GM23338 (cell line): ENCODE measurements around the gene PNPLA7. TPM values are rescaled to one million over a fixed set of nuclear protein-coding genes. Genes with fewer than 3 reads are reported as not detected.

ENCODE experiments used
- ATAC-seq: fragments of 200-7000 bp; cut with Tn5 transposase; 3 replicates; pipeline ENCODE4 v1.9.1; 2020
- DNase-seq: peaks from one replicate; pipeline ENCODE4 v3.0.0-alpha.2; 2015; ENCODE audit warnings: low spot score
- H2AFZ ChIP-seq: fragments of 200-600 bp; sonication (generic); 2 replicates; pipeline ENCODE4 v1.8.0; 2016; ENCODE audit warnings: antibody characterized with exemption, mild to moderate bottlenecking, moderate library complexity
- H3F3A ChIP-seq: fragments of 200-600 bp; sonication (generic); replicated peaks from 2 replicates; pipeline ENCODE4 v1.8.0; 2017; ENCODE audit warnings: antibody characterized with exemption, mixed run types, low read depth
- H3K27ac ChIP-seq: fragments of 200-600 bp; sonication (generic); 2 replicates; pipeline ENCODE4 v1.6.1; 2016; ENCODE audit warnings: low read depth
- H3K27me3 ChIP-seq: fragments of 200-600 bp; sonication (generic); 2 replicates; pipeline ENCODE4 v1.8.0; 2016; ENCODE audit warnings: mild to moderate bottlenecking, mixed run types, moderate library complexity; ENCODE audit not compliant: insufficient read depth
- H3K36me3 ChIP-seq: fragments of 200-600 bp; sonication (generic); 2 replicates; pipeline ENCODE4 v1.8.0; 2016; ENCODE audit warnings: mild to moderate bottlenecking; ENCODE audit not compliant: insufficient read depth
- H3K4me1 ChIP-seq: fragments of 200-600 bp; sonication (generic); 2 replicates; pipeline ENCODE4 v1.8.0; 2016; ENCODE audit warnings: mild to moderate bottlenecking, moderate library complexity; ENCODE audit not compliant: insufficient read depth
- H3K4me2 ChIP-seq: fragments of 200-600 bp; sonication (generic); 2 replicates; pipeline ENCODE4 v1.7.1; 2017; ENCODE audit warnings: mixed run types
- H3K4me3 ChIP-seq: fragments of 200-600 bp; sonication (generic); 2 replicates; pipeline ENCODE4 v1.6.1; 2016; ENCODE audit warnings: mixed run types
- H3K79me2 ChIP-seq: fragments of 200-600 bp; sonication (generic); replicated peaks from 2 replicates; pipeline ENCODE4 v1.8.0; 2017; ENCODE audit warnings: mild to moderate bottlenecking; ENCODE audit not compliant: insufficient read depth
- H3K9me2 ChIP-seq: fragments of 200-600 bp; sonication (generic); 2 replicates; pipeline ENCODE4 v1.8.0; 2017; ENCODE audit not compliant: insufficient read depth
- H4K20me1 ChIP-seq: fragments of 200-600 bp; sonication (generic); replicated peaks from 2 replicates; pipeline ENCODE4 v1.8.0; 2017; ENCODE audit warnings: mild to moderate bottlenecking; ENCODE audit not compliant: insufficient read depth
- H3K27ac Mint-ChIP-seq: 2 replicates; pipeline ENCODE4 v1.8.0; 2020; ENCODE audit warnings: inconsistent platforms, mild to moderate bottlenecking, moderate library complexity, mixed read lengths
- H3K27me3 Mint-ChIP-seq: 3 replicates; pipeline ENCODE4 v1.8.0; 2022; ENCODE audit warnings: low read depth, mild to moderate bottlenecking, moderate library complexity, mixed read lengths, inconsistent platforms; ENCODE audit not compliant: insufficient read depth, poor library complexity
- H3K36me3 Mint-ChIP-seq: 3 replicates; pipeline ENCODE4 v1.8.0; 2021; ENCODE audit warnings: low read depth, mild to moderate bottlenecking, inconsistent platforms, moderate library complexity, mixed read lengths
- H3K4me1 Mint-ChIP-seq: 3 replicates; pipeline ENCODE4 v1.8.0; 2020; ENCODE audit warnings: mild to moderate bottlenecking, inconsistent platforms, mixed read lengths
- H3K4me3 Mint-ChIP-seq: 3 replicates; pipeline ENCODE4 v1.8.0; 2021; ENCODE audit warnings: moderate library complexity, mild to moderate bottlenecking, inconsistent platforms, mixed read lengths
- H3K9me3 Mint-ChIP-seq: 3 replicates; pipeline ENCODE4 v1.8.0; 2020; ENCODE audit warnings: moderate library complexity, mild to moderate bottlenecking, inconsistent platforms, mixed read lengths
- CREB1 ChIP-seq: fragments of 250-450 bp; sonication (Bioruptor Pico); IDR thresholded peaks from 2 replicates; pipeline ENCODE4 v1.5.0; 2020; ENCODE audit warnings: low read depth, mild to moderate bottlenecking, moderate library complexity
- EZH2 ChIP-seq: fragments of 200-600 bp; sonication (generic); IDR thresholded peaks from one replicate; pipeline ENCODE4 v1.8.0; 2017; ENCODE audit warnings: antibody characterized with exemption, mild to moderate bottlenecking, low read depth; ENCODE audit not compliant: unreplicated experiment
- EZH2phosphoT487 ChIP-seq: fragments of 200-600 bp; sonication (generic); IDR thresholded peaks from one replicate; pipeline ENCODE4 v1.8.1; 2018; ENCODE audit warnings: antibody characterized with exemption; ENCODE audit not compliant: unreplicated experiment
- JUNB ChIP-seq: IDR thresholded peaks from one replicate; pipeline ENCODE4 v1.6.1; 2016; ENCODE audit warnings: antibody characterized with exemption; ENCODE audit not compliant: unreplicated experiment
- POLR2AphosphoS5 ChIP-seq: IDR thresholded peaks from 2 replicates; pipeline ENCODE4 v1.6.1; 2016; ENCODE audit warnings: antibody characterized with exemption, low read depth
- ZNF114 ChIP-seq: fragments of 250-450 bp; sonication (Bioruptor Pico); IDR thresholded peaks from 2 replicates; pipeline ENCODE4 v1.5.0; 2020; ENCODE audit warnings: mild to moderate bottlenecking, moderate library complexity
- polyA plus RNA-seq: library from polyadenylated mRNA; unstranded; fragments of >200 nt; fragmentation: Nextera tagmentation; extraction: Ambion mirVana; gene quantifications from 2 replicates; pipeline ENCODE4 v1.2.1, GENCODE V29; 2016
- total RNA-seq: library from RNA; depleted of rRNA; stranded (reverse); fragments of >200 nt; shearing (Covaris generic); gene quantifications from 2 replicates; pipeline ENCODE4 v1.2.3, GENCODE V29; 2014
- TF ChIP-seq, protein P1 (sequence below): fragments of 250-450 bp; sonication (Bioruptor Pico); IDR thresholded peaks from 2 replicates; pipeline ENCODE4 v1.5.0; 2020; ENCODE audit warnings: mild to moderate bottlenecking, moderate library complexity
- TF ChIP-seq, protein P2 (sequence below): IDR thresholded peaks from one replicate; pipeline ENCODE4 v1.6.1; 2018; ENCODE audit warnings: antibody characterized with exemption; ENCODE audit not compliant: unreplicated experiment
- TF ChIP-seq, protein P3 (sequence below): IDR thresholded peaks from 2 replicates; pipeline ENCODE4 v1.6.1; 2016; ENCODE audit warnings: antibody characterized with exemption

Gene PNPLA7
- total and polyA plus RNA-seq, 2 experiments from 2014 or later, result 0.45 to 0.80 TPM

DNA sequence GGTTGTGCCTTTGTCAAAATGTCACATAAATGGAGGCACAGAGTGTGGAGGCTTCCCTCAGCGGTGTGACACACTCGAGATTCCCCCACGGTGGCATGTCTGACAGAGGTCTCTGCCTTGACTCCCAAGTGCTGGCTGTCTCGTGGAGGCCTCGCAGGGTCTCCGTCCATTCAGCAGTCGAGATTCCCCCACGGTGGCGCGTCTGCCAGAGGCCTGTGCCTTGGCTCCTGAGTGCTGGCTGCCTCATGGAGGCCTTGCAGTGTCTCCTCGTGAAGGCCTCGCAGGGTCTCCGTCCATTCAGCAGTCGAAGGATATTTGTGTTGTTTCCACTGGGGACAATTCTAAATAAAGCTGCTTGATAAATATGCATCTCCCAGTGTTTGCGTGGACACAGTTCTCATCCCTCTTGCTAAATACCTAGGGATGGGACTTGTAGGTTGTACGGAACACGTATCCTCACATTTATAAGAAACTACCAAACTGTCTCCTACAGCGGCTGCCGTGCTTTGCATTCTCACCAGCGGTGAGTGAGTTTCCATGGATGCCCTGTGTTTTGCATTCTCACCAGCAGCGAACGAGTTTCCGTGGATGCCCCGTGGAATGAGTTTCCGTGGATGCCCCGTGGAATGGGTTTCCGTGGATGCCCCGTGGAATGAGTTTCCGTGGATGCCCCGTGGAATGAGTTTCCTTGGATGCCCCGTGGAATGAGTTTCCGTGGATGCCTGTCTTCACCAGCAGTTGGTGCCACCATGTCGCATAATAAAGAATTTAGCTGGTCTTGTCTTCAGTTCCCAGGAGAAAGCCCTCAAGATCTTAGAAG, 25.8 kb downstream of the PNPLA7 start:
- H3K79me2 ChIP-seq, result no peaks in the 10 kb centered on the region
- DNase-seq, result no peak
- Mint-ChIP-seq H3K9me3 (0 out of 3 replicates have a peak, but pooled peaks cover 3% of the 10 kb centered on the region), H3K4me3 (no peak overlapping the region), H3K36me3 (peaks cover 8% of the 10 kb centered on the region; the same call in 1 of the 3 replicates), H3K27ac (no peak overlapping the region), H3K27me3 (peaks cover 15% of the 10 kb centered on the region), H3K4me1 (no peaks in the 10 kb centered on the region)
- no peaks in the 10 kb centered on the region for H3F3A ChIP-seq
- ATAC-seq, result no peak
- H3K36me3 ChIP-seq, result no peaks in the 10 kb centered on the region
- no peaks in the 10 kb centered on the region for H3K4me1 ChIP-seq
- no peak overlapping the region for H3K27ac ChIP-seq
- H3K9me2 ChIP-seq, result no peaks in the 10 kb centered on the region
- H3K4me2 ChIP-seq, result no peak overlapping the region
- no peaks in the 10 kb centered on the region for H4K20me1 ChIP-seq
- H2AFZ ChIP-seq, result no peak overlapping the region
- no peak for TF ChIP-seq ZNF114 (CRISPR knock-in tag)
- H3K4me3 ChIP-seq, result no peak overlapping the region
- H3K27me3 ChIP-seq, result no peaks in the 10 kb centered on the region

DNA sequence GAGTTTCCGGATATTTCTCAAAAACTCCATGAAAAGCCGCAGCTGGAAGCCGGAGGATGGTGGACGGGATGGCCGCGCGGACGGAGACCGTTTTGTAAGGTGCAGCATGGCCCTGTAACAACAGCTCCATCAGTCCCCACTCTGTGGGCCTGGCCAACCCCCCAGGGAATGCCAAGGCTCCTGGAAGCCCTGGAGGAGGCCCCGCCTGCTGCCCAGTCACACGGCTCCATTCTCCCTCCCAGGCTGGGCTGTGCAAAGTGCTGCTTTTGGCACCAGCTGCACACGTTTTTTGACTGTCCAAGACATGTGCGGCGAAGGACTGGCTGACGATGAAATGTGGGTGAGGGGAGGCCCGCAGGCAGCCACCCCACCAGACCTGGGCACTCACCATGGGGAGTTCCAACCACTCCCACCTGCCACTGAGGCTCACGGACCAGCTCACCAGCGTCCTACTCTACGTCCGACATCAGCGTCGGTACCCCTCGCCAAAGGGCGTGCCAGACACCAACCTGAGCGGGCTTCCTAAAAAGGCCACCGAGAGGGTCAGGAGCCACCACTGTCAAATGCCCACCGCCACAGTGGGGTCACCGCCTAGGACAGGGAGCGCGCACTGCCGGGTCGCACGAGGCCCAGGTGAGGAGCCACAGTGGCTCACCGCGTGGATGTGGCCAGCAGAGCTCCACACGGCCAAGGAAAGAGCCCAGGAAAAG, 27.3 kb downstream of the PNPLA7 start:
- Histone ChIP-seq H4K20me1 (no peaks in the 10 kb centered on the region), H3K27ac (no peak overlapping the region), H2AFZ (no peak overlapping the region), H3K4me3 (no peak overlapping the region), H3K79me2 (no peaks in the 10 kb centered on the region), H3K4me1 (no peaks in the 10 kb centered on the region), H3F3A (no peaks in the 10 kb centered on the region), H3K4me2 (no peak overlapping the region), H3K36me3 (no peaks in the 10 kb centered on the region), H3K9me2 (no peaks in the 10 kb centered on the region), H3K27me3 (no peaks in the 10 kb centered on the region)
- Mint-ChIP-seq H3K4me3 (no peak overlapping the region), H3K36me3 (peaks cover 8% of the 10 kb centered on the region; the same call in 1 of the 3 replicates), H3K9me3 (0 out of 3 replicates have a peak, but pooled peaks cover 3% of the 10 kb centered on the region), H3K27me3 (peaks cover 13% of the 10 kb centered on the region), H3K27ac (no peak overlapping the region), H3K4me1 (no peaks in the 10 kb centered on the region)
- ATAC-seq (no peak), DNase-seq (no peak)
- TF ChIP-seq EZH2, result no peak
- no peak for TF ChIP-seq POLR2AphosphoS5
- TF ChIP-seq JUNB, result no peak
- TF ChIP-seq EZH2phosphoT487, result no peak
- TF ChIP-seq, protein P1, sequence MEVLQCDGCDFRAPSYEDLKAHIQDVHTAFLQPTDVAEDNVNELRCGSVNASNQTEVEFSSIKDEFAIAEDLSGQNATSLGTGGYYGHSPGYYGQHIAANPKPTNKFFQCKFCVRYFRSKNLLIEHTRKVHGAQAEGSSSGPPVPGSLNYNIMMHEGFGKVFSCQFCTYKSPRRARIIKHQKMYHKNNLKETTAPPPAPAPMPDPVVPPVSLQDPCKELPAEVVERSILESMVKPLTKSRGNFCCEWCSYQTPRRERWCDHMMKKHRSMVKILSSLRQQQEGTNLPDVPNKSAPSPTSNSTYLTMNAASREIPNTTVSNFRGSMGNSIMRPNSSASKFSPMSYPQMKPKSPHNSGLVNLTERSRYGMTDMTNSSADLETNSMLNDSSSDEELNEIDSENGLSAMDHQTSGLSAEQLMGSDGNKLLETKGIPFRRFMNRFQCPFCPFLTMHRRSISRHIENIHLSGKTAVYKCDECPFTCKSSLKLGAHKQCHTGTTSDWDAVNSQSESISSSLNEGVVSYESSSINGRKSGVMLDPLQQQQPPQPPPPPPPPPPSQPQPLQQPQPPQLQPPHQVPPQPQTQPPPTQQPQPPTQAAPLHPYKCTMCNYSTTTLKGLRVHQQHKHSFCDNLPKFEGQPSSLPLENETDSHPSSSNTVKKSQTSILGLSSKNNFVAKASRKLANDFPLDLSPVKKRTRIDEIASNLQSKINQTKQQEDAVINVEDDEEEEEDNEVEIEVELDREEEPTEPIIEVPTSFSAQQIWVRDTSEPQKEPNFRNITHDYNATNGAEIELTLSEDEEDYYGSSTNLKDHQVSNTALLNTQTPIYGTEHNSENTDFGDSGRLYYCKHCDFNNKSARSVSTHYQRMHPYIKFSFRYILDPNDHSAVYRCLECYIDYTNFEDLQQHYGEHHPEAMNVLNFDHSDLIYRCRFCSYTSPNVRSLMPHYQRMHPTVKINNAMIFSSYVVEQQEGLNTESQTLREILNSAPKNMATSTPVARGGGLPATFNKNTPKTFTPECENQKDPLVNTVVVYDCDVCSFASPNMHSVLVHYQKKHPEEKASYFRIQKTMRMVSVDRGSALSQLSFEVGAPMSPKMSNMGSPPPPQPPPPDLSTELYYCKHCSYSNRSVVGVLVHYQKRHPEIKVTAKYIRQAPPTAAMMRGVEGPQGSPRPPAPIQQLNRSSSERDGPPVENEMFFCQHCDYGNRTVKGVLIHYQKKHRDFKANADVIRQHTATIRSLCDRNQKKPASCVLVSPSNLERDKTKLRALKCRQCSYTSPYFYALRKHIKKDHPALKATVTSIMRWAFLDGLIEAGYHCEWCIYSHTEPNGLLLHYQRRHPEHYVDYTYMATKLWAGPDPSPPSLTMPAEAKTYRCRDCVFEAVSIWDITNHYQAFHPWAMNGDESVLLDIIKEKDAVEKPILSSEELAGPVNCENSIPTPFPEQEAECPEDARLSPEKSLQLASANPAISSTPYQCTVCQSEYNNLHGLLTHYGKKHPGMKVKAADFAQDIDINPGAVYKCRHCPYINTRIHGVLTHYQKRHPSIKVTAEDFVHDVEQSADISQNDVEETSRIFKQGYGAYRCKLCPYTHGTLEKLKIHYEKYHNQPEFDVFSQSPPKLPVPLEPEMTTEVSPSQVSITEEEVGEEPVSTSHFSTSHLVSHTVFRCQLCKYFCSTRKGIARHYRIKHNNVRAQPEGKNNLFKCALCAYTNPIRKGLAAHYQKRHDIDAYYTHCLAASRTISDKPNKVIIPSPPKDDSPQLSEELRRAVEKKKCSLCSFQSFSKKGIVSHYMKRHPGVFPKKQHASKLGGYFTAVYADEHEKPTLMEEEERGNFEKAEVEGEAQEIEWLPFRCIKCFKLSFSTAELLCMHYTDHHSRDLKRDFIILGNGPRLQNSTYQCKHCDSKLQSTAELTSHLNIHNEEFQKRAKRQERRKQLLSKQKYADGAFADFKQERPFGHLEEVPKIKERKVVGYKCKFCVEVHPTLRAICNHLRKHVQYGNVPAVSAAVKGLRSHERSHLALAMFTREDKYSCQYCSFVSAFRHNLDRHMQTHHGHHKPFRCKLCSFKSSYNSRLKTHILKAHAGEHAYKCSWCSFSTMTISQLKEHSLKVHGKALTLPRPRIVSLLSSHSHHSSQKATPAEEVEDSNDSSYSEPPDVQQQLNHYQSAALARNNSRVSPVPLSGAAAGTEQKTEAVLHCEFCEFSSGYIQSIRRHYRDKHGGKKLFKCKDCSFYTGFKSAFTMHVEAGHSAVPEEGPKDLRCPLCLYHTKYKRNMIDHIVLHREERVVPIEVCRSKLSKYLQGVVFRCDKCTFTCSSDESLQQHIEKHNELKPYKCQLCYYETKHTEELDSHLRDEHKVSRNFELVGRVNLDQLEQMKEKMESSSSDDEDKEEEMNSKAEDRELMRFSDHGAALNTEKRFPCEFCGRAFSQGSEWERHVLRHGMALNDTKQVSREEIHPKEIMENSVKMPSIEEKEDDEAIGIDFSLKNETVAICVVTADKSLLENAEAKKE (CRISPR knock-in tag), result no peak
- no peak for TF ChIP-seq CREB1 (CRISPR knock-in tag)
- TF ChIP-seq, protein P2, sequence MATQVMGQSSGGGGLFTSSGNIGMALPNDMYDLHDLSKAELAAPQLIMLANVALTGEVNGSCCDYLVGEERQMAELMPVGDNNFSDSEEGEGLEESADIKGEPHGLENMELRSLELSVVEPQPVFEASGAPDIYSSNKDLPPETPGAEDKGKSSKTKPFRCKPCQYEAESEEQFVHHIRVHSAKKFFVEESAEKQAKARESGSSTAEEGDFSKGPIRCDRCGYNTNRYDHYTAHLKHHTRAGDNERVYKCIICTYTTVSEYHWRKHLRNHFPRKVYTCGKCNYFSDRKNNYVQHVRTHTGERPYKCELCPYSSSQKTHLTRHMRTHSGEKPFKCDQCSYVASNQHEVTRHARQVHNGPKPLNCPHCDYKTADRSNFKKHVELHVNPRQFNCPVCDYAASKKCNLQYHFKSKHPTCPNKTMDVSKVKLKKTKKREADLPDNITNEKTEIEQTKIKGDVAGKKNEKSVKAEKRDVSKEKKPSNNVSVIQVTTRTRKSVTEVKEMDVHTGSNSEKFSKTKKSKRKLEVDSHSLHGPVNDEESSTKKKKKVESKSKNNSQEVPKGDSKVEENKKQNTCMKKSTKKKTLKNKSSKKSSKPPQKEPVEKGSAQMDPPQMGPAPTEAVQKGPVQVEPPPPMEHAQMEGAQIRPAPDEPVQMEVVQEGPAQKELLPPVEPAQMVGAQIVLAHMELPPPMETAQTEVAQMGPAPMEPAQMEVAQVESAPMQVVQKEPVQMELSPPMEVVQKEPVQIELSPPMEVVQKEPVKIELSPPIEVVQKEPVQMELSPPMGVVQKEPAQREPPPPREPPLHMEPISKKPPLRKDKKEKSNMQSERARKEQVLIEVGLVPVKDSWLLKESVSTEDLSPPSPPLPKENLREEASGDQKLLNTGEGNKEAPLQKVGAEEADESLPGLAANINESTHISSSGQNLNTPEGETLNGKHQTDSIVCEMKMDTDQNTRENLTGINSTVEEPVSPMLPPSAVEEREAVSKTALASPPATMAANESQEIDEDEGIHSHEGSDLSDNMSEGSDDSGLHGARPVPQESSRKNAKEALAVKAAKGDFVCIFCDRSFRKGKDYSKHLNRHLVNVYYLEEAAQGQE, result no peak
- TF ChIP-seq, protein P3, sequence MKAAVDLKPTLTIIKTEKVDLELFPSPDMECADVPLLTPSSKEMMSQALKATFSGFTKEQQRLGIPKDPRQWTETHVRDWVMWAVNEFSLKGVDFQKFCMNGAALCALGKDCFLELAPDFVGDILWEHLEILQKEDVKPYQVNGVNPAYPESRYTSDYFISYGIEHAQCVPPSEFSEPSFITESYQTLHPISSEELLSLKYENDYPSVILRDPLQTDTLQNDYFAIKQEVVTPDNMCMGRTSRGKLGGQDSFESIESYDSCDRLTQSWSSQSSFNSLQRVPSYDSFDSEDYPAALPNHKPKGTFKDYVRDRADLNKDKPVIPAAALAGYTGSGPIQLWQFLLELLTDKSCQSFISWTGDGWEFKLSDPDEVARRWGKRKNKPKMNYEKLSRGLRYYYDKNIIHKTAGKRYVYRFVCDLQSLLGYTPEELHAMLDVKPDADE, result no peak
- no peak for TF ChIP-seq ZNF114 (CRISPR knock-in tag)
